ENCODE results near the gene AP3D1.

Gene AP3D1

DNA sequence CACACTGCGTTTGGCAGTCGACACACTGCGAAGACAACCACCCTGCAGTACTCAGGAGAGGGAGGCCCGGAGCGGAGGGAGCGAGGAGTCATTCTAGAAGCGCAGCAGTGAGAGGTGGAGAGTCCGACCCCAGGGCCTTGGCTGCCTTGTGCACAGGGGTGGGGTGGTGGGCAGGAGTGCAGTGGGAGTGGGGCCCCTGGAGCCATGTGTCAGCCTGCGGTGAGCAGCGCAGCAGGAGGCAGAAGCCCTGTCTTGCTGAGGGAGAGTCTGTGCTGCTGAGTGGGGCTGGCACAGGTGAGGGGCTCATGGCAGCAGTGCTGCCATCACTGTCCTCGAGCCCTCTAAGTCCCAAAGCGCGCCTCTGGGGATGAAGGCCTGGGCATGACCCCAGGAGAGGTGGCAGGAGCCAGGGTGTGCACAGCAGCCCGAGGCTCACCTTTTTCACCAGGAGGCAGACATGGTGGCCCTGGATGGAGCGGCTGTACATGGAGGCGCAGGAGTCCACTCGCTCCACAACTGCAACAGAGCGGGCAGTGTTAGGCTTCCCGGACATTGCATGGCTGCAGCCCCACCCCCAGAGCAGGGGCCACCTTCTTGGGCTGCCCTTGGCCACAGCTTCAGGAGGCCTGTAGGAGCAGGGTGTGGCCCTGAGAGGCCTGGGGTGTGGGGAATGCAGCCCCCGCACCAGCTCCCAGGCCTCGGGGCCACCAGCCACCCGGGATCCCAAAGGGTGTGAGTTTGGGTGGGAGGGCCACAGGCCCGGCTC is 42.9 kb downstream of the AP3D1 start:
- no peak for FAIRE-seq
- TF ChIP-seq, protein P1, sequence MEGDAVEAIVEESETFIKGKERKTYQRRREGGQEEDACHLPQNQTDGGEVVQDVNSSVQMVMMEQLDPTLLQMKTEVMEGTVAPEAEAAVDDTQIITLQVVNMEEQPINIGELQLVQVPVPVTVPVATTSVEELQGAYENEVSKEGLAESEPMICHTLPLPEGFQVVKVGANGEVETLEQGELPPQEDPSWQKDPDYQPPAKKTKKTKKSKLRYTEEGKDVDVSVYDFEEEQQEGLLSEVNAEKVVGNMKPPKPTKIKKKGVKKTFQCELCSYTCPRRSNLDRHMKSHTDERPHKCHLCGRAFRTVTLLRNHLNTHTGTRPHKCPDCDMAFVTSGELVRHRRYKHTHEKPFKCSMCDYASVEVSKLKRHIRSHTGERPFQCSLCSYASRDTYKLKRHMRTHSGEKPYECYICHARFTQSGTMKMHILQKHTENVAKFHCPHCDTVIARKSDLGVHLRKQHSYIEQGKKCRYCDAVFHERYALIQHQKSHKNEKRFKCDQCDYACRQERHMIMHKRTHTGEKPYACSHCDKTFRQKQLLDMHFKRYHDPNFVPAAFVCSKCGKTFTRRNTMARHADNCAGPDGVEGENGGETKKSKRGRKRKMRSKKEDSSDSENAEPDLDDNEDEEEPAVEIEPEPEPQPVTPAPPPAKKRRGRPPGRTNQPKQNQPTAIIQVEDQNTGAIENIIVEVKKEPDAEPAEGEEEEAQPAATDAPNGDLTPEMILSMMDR (IDR thresholded peaks at IDR 0.05; ENCODE audit: insufficient read depth, missing control alignments): no peak
- DNase-seq (ENCODE audit: insufficient read length, low spot score): no peak

DNA sequence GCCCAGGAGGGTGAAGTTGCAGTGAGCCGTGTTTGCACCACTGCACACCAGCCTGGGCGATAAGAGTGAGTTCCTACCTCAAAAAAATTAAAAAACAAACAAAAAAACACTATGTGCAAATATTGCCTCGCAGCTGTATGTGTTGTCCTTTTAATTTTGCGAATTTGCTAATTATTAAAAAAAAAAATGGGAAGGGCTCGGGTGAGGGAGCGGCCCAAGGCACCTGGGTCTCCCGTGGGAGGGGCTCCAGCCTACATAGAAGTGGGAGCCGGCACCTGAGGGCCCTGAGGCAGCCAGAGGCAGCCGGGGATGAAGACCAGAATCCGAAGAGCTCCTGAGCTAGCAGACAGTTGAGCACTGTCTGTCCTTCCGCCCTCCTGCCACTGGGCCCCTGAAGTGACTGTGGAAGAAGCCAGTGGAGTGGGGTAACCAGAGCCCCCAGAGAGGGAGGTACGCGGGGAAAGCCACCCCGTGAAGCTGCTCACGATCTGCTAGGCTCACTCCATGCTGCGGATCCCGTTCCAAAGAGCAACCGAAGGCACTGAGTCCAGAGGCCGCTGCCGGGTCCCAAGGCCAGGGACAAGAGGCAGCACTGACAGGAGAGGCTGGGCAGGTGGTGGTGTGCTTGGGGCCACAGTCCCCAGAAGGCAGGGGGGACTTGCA is 48.2 kb downstream of the AP3D1 start:
- DNase-seq (ENCODE audit: insufficient read length, low spot score) (no peak), FAIRE-seq (no peak)
- TF ChIP-seq, protein P1 (IDR thresholded peaks at IDR 0.05; ENCODE audit: insufficient read depth, missing control alignments): no peak

DNA sequence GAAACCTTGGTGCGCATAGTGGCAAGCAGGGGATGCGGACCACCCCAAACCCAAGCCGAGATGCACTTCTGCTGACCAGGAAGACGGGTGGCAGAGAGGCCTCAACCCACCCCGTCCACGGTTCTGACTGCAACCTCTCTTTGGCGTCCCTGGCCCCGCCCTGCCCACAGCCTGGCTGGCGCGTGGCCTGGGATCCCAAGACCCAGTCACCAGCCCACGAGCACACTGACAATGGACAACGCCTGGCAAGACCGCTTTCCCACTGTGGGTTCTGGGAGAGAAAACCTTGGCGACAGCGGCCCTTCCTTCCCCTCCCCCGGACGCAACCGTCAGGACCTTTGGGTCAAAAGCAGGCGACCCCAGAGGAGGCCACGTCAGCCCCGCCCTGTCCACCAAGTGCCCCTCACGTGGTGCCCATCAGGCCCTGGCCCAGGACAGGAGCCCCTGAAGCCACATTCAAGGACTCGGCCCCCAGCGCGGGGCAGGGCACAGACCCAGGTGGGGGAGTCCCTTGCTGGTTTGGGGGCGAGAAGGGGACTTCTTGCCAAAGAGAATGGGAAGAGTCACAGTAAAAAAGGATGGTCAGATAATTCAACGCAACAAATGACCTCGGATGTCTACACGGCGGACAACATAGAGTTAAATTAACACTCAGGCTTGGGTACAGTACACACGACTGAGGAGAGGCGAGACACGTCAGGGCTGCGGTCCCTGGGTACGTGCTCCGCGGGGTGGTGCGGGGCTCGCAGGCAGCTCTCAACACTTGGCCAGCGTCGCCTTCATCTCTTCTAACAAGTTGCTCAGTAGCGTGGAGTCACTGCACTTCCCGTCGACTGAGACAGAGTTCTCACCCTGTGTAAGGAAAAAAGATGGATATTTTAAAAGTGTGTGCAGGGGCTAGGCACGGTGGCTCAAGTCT is 49.7 kb downstream of the AP3D1 start:
- FAIRE-seq (no peak), DNase-seq (ENCODE audit: insufficient read length, low spot score) (no peak)

DNA sequence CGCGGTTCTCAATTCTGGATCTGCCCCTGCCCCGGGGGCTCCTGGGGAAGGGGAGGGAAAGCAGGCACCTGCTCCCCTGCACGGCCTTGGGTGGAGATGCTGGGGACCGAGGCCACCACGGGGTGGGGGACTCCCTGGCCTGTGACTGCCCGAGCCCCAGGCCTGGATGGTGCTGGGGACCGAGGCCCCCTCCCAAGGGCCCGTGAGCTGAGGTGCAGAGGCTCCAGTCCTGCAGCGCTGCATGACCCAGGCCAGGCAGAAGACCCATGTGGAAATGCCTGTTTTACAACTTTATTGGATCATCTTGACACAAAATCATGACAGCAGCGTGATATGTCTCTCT is 50.7 kb downstream of the AP3D1 start:
- TF ChIP-seq, protein P1 (IDR thresholded peaks at IDR 0.05; ENCODE audit: insufficient read depth, missing control alignments): no peak
- DNase-seq (ENCODE audit: insufficient read length, low spot score) (no peak), FAIRE-seq (no peak)

More for the DNA sequence above, 49.7 kb downstream of the AP3D1 start:
- TF ChIP-seq, protein P1 (IDR thresholded peaks at IDR 0.05; ENCODE audit: insufficient read depth, missing control alignments): no peak

DNA sequence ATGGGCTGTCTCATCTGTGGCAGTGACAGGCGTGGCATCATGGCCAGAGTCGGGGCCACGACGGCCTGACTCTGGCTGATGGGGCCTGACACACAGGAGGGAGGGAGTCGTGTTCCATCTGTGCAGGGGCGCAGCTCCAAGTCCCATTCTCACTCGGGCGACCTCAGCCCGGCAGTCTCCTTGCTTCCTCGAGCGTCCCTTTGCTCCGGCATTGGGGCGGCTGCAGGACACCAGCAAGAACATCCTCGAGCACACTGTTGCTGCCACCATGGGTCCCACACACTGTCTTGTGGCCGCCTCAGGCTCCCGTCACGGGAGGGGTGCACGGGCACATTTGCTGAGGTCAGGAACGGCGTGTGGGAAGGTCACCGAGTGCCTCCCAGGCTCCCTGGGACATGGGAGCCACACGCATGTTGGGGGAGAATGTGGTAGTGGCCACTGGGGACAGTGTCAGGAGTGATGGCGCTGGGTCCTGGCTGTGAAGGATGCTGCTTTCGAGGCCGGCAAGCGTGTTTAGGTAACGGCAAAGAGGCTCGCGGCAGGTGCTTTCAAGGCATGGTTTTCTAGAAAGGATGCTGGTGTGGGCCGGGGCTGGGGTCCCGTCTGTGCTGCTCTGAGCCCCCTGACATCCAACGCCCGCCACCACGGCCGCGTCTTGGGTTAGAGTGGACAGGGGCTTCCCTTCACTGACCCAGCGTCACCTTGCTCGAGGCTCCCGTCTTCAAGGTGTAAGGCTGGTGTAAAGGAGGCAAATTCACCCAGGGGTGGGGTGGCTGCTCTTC is 51.2 kb downstream of the AP3D1 start:
- FAIRE-seq (no peak), DNase-seq (ENCODE audit: insufficient read length, low spot score) (no peak)
- TF ChIP-seq, protein P1 (IDR thresholded peaks at IDR 0.05; ENCODE audit: insufficient read depth, missing control alignments): no peak

DNA sequence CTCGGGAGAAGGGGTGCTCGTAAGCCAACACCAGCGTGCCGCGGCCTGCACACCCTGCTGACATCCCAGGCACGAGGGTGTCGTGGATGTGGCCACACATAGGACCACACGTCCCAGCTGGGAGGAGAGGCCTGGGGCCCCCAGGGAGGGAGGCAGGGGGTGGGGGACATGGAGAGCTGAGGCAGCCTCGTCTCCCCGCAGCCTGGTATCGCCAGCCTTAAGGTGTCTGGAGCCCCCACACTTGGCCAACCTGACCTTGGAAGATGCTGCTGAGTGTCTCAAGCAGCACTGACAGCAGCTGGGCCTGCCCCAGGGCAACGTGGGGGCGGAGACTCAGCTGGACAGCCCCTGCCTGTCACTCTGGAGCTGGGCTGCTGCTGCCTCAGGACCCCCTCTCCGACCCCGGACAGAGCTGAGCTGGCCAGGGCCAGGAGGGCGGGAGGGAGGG is 52.3 kb downstream of the AP3D1 start:
- DNase-seq (ENCODE audit: insufficient read length, low spot score): no peak
- TF ChIP-seq, protein P1 (IDR thresholded peaks at IDR 0.05; ENCODE audit: insufficient read depth, missing control alignments): no peak
- FAIRE-seq: no peak
